Subcutaneous abdominal adipose tissue (tissue), 5 donors: Measurements from ENCODE around the gene IRGC.

Source experiments
- H3K27ac ChIP-seq: one replicate; pipeline ENCODE4 v1.7.0; 2013; ENCODE audit warnings: low read depth, mild to moderate bottlenecking, inconsistent platforms, low read length, moderate library complexity
- H3K27me3 ChIP-seq, 5 donors: one replicate each; pipeline ENCODE4 v1.7.0; 2013; ENCODE audit warnings: low read length in 5 of 5, inconsistent platforms in 1 of 5; ENCODE audit not compliant: control insufficient read depth in 5 of 5, insufficient read depth in 4 of 5
- H3K36me3 ChIP-seq, 5 donors: one replicate each; pipeline ENCODE4 v1.7.0; 2013; ENCODE audit warnings: low read length in 5 of 5; ENCODE audit not compliant: control insufficient read depth in 5 of 5, insufficient read depth in 5 of 5
- H3K4me1 ChIP-seq, 5 donors: one replicate each; pipeline ENCODE4 v1.7.0; 2013; ENCODE audit warnings: low read length in 5 of 5, mild to moderate bottlenecking in 3 of 5, moderate library complexity in 1 of 5; ENCODE audit not compliant: control insufficient read depth in 5 of 5, insufficient read depth in 5 of 5
- H3K4me3 ChIP-seq, 5 donors: one replicate each; pipeline ENCODE4 v1.7.0; 2013; ENCODE audit warnings: low read length in 5 of 5, low read depth in 1 of 5
- H3K9ac ChIP-seq, 5 donors: one replicate each; pipeline ENCODE4 v1.7.0; 2013; ENCODE audit warnings: low read length in 5 of 5, mild to moderate bottlenecking in 4 of 5, moderate library complexity in 3 of 5
- H3K9me3 ChIP-seq, 5 donors: one replicate each; pipeline ENCODE4 v1.7.0; 2013; ENCODE audit warnings: low read length in 5 of 5; ENCODE audit not compliant: control insufficient read depth in 5 of 5
- donor health status: healthy.
- donor health status: healthy.
- donor health status: healthy.
- donor health status: healthy.
- donor health status: healthy.

Gene IRGC

GRCh38 chr19:43704002-43704705 lies 11.7 kb upstream of the IRGC start:
- Histone ChIP-seq H3K36me3 (no peaks in the 10 kb centered on the region), H3K9me3 (peaks cover 0 to 6% (median 6%) of the 10 kb centered on the region in 5 donors), H3K4me1 (peaks cover 2 to 24% (median 17%) of the 10 kb centered on the region in 5 donors), H3K27ac (no peak overlapping the region), H3K9ac (no peak overlapping the region), H3K27me3 (peaks cover 0 to 7% (median 4%) of the 10 kb centered on the region in 5 donors), H3K4me3 (no peak overlapping the region)

GRCh38 chr19:43705729-43706128 lies 10.1 kb upstream of the IRGC start:
- H3K9me3 ChIP-seq: peaks cover 0 to 7% (median 6%) of the 10 kb centered on the region in 5 donors
- no peak overlapping the region for H3K9ac ChIP-seq
- no peaks in the 10 kb centered on the region for H3K36me3 ChIP-seq
- peaks cover 0 to 8% (median 6%) of the 10 kb centered on the region in 5 donors for H3K4me1 ChIP-seq
- peaks cover 0 to 4% (median 0%) of the 10 kb centered on the region in 5 donors for H3K27me3 ChIP-seq
- H3K4me3 ChIP-seq: no peak overlapping the region
- H3K27ac ChIP-seq: no peak overlapping the region

GRCh38 chr19:43707158-43707712 lies 8.6 kb upstream of the IRGC start:
- no peaks in the 10 kb centered on the region for H3K36me3 ChIP-seq
- peaks cover 0 to 4% (median 0%) of the 10 kb centered on the region in 5 donors for H3K27me3 ChIP-seq
- peaks cover 0 to 3% (median 0%) of the 10 kb centered on the region in 5 donors for H3K4me1 ChIP-seq
- H3K9ac ChIP-seq: no peak overlapping the region
- H3K9me3 ChIP-seq: peaks cover 0 to 7% (median 6%) of the 10 kb centered on the region in 5 donors
- no peak overlapping the region for H3K27ac ChIP-seq
- H3K4me3 ChIP-seq: no peak overlapping the region

GRCh38 chr19:43708716-43709115 lies 7.2 kb upstream of the IRGC start:
- Histone ChIP-seq H3K27ac (no peak overlapping the region), H3K4me3 (no peak overlapping the region), H3K9ac (no peak overlapping the region), H3K4me1 (peaks cover 0 to 3% (median 0%) of the 10 kb centered on the region in 5 donors), H3K27me3 (peaks cover 0 to 5% (median 4%) of the 10 kb centered on the region in 5 donors), H3K36me3 (no peaks in the 10 kb centered on the region), H3K9me3 (peaks cover 0 to 7% (median 6%) of the 10 kb centered on the region in 5 donors)

- Histone ChIP-seq H3K9me3 (peaks cover 0 to 7% (median 6%) of the 10 kb centered on the region in 5 donors), H3K27ac (no peak overlapping the region), H3K4me1 (no peaks in the 10 kb centered on the region), H3K36me3 (no peaks in the 10 kb centered on the region), H3K4me3 (no peak overlapping the region), H3K9ac (no peak overlapping the region), H3K27me3 (peaks cover 0 to 9% (median 0%) of the 10 kb centered on the region in 5 donors)
Observed at GRCh38 chr19:43711751-43712355, 4.0 kb upstream of the IRGC start.

GRCh38 chr19:43713208-43713607 lies 2.7 kb upstream of the IRGC start:
- no peak overlapping the region for H3K4me3 ChIP-seq
- H3K36me3 ChIP-seq: no peaks in the 10 kb centered on the region
- no peak overlapping the region for H3K27ac ChIP-seq
- H3K9me3 ChIP-seq: peaks cover 0 to 7% (median 6%) of the 10 kb centered on the region in 5 donors
- H3K9ac ChIP-seq: no peak overlapping the region
- H3K27me3 ChIP-seq: peaks cover 0 to 12% (median 0%) of the 10 kb centered on the region in 5 donors
- no peaks in the 10 kb centered on the region for H3K4me1 ChIP-seq

GRCh38 chr19:43718627-43719377 lies 2.9 kb downstream of the IRGC start:
- Histone ChIP-seq H3K9ac (no peak overlapping the region), H3K9me3 (no peaks in the 10 kb centered on the region), H3K27ac (no peak overlapping the region), H3K27me3 (peaks cover 0 to 14% (median 0%) of the 10 kb centered on the region in 5 donors), H3K4me1 (no peaks in the 10 kb centered on the region), H3K4me3 (no peak overlapping the region), H3K36me3 (no peaks in the 10 kb centered on the region)

GRCh38 chr19:43719378-43719868 lies 3.5 kb downstream of the IRGC start:
- Histone ChIP-seq H3K36me3 (no peaks in the 10 kb centered on the region), H3K27me3 (peaks cover 0 to 14% (median 0%) of the 10 kb centered on the region in 5 donors), H3K9ac (no peak overlapping the region), H3K27ac (no peak overlapping the region), H3K4me3 (no peak overlapping the region), H3K9me3 (no peaks in the 10 kb centered on the region), H3K4me1 (peaks cover 0 to under 1% (median 0%) of the 10 kb centered on the region in 5 donors)

- Histone ChIP-seq H3K9me3 (no peaks in the 10 kb centered on the region), H3K4me1 (peaks cover 0 to 3% (median 0%) of the 10 kb centered on the region in 5 donors), H3K27ac (no peak overlapping the region), H3K36me3 (no peaks in the 10 kb centered on the region), H3K9ac (no peak overlapping the region), H3K27me3 (peaks cover 0 to 14% (median 0%) of the 10 kb centered on the region in 5 donors), H3K4me3 (no peak overlapping the region)
Observed at GRCh38 chr19:43719918-43720317, 4.0 kb downstream of the IRGC start.
